Subcutaneous abdominal adipose tissue (tissue), 5 donors: ENCODE measurements around the gene ENTPD2.

Source experiments
- H3K27ac ChIP-seq: one replicate; pipeline ENCODE4 v1.7.0; 2013; ENCODE audit warnings: low read depth, mild to moderate bottlenecking, inconsistent platforms, low read length, moderate library complexity
- H3K27me3 ChIP-seq, 5 donors: one replicate each; pipeline ENCODE4 v1.7.0; 2013; ENCODE audit warnings: low read length in 5 of 5, inconsistent platforms in 1 of 5; ENCODE audit not compliant: control insufficient read depth in 5 of 5, insufficient read depth in 4 of 5
- H3K36me3 ChIP-seq, 5 donors: one replicate each; pipeline ENCODE4 v1.7.0; 2013; ENCODE audit warnings: low read length in 5 of 5; ENCODE audit not compliant: control insufficient read depth in 5 of 5, insufficient read depth in 5 of 5
- H3K4me1 ChIP-seq, 5 donors: one replicate each; pipeline ENCODE4 v1.7.0; 2013; ENCODE audit warnings: low read length in 5 of 5, mild to moderate bottlenecking in 3 of 5, moderate library complexity in 1 of 5; ENCODE audit not compliant: control insufficient read depth in 5 of 5, insufficient read depth in 5 of 5
- H3K4me3 ChIP-seq, 5 donors: one replicate each; pipeline ENCODE4 v1.7.0; 2013; ENCODE audit warnings: low read length in 5 of 5, low read depth in 1 of 5
- H3K9ac ChIP-seq, 5 donors: one replicate each; pipeline ENCODE4 v1.7.0; 2013; ENCODE audit warnings: low read length in 5 of 5, mild to moderate bottlenecking in 4 of 5, moderate library complexity in 3 of 5
- H3K9me3 ChIP-seq, 5 donors: one replicate each; pipeline ENCODE4 v1.7.0; 2013; ENCODE audit warnings: low read length in 5 of 5; ENCODE audit not compliant: control insufficient read depth in 5 of 5
- donor health status: healthy.
- donor health status: healthy.
- donor health status: healthy.
- donor health status: healthy.
- donor health status: healthy.

ENTPD2 gene

DNA sequence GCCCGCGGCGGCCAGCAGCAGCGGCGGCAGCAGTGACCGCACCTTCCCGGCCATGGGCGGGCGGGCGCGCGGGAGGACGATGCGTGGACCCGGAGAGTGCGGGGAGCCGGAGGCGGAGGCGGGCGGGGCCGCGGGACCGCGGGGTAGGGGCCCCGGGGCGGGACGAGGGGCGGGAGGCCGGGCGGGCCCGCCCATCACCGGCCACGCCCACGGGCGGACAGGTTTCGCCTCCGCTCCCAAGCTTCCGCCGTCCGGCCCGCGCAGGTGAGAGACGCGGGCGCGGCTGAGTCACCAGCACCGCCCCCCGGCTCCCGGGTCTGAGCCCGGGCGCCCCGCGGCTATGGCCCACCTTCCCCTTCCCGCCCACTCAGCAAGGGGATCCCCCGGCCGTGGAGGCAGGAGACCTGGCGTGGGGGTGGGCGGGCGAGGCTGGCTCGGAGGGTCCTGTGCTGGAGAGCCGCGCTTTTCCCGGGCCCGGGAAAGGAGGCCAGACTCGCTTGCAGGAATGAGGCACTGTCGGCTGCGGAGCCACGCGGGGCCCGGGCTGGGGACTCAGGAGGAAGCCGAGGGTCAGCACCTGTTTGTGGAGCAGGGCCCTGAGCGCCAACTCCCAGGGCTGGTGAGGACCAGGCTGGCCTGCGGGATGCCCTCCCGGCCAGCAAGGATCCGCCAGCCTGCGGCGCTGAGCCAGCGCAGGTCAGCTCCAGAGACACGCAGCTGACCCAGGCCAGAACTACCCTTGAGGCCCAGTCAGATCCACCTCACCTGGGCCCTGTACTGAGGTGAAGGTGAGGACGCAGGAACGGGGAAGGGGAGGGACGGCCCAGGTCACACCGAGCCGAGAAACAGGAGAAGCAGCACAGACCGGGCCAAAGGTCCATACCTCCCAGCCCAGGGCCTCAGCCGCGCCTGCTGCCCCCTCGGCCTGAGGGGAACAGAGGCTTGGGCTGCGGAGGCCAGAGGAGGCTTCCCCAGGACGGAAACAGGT is at the start of gene ENTPD2:
ENTPD2 (minus strand) TSS at position 118 of the 988 bp plus-strand sequence; CDS start at position 54, 64 bp downstream.
- Histone ChIP-seq H3K27me3 (peaks cover 45 to 60% (median 52%) of the 10 kb centered on the region in 5 donors), H3K4me1 (peaks cover 0 to 39% (median 27%) of the 10 kb centered on the region in 5 donors), H3K9ac (no peak within 1 kb of the TSS), H3K36me3 (no peaks in the 10 kb centered on the region), H3K27ac (no peak within 1 kb of the TSS), H3K4me3 (peak within 1 kb of the TSS in 1 of 5 donors; percentile 10), H3K9me3 (no peaks in the 10 kb centered on the region)

DNA sequence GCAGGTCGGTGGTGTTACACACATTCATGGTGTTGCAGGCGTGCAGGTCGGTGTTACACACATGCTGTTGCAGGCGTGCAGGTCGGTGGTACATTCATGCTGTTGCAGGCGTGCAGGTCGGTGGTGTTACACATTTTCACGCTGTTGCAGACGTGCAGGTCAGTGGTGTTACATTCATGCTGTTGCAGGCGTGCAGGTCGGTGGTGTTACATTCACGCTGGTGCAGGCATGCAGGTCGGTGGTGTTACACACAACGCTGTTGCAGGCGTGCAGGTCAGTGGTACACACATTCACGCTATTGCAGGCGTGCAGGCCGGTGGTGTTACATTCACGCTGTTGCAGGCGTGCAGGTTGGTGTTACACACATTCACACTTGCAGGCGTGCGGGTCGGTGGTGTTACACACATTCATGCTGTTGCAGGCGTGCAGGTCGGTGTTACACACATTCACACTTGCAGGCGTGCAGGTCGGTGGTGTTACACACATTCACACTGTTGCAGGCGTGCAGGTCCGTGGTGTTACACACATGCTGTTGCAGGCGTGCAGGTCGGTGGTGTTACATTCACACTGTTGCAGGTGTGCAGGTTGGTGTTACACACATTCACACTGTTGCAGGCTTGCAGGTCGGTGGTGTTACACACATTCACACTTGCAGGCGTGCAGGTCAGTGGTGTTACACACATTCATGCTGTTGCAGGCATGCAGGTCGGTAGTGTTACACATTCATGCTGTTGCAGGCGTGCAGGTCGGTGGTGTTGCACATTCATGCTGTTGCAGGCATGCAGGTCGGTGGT is 49.5 kb upstream of the ENTPD2 start:
- Histone ChIP-seq H3K9ac (no peak overlapping the region), H3K4me1 (no peaks in the 10 kb centered on the region), H3K27me3 (no peaks in the 10 kb centered on the region), H3K36me3 (peaks cover 0 to 96% (median 88%) of the 10 kb centered on the region in 5 donors), H3K27ac (no peak overlapping the region), H3K4me3 (no peak overlapping the region), H3K9me3 (no peaks in the 10 kb centered on the region)

DNA sequence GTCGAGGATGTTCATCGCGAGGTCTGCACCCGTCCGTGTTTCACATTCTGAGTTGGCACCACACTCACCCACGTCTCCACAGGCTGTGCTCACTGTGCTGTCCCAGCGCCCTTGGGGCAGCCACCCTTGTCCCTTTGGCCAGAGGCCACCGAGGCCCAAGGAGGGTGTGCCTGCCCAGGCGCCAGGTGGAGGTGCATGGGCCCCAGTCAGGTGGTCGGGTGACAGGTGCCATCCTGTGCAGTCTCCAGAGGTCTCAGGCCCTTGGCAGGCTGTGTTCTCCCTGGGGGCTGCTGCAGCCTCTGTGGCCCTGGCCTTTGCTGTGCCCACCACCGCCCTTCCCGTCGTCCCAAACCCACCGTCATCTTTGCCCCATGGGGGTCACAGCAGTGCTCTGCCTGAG is 45.4 kb upstream of the ENTPD2 start:
- Histone ChIP-seq H3K9me3 (no peaks in the 10 kb centered on the region), H3K9ac (no peak overlapping the region), H3K4me3 (no peak overlapping the region), H3K27ac (no peak overlapping the region), H3K4me1 (no peaks in the 10 kb centered on the region), H3K27me3 (no peaks in the 10 kb centered on the region), H3K36me3 (peaks cover 0 to 88% (median 81%) of the 10 kb centered on the region in 5 donors)

DNA sequence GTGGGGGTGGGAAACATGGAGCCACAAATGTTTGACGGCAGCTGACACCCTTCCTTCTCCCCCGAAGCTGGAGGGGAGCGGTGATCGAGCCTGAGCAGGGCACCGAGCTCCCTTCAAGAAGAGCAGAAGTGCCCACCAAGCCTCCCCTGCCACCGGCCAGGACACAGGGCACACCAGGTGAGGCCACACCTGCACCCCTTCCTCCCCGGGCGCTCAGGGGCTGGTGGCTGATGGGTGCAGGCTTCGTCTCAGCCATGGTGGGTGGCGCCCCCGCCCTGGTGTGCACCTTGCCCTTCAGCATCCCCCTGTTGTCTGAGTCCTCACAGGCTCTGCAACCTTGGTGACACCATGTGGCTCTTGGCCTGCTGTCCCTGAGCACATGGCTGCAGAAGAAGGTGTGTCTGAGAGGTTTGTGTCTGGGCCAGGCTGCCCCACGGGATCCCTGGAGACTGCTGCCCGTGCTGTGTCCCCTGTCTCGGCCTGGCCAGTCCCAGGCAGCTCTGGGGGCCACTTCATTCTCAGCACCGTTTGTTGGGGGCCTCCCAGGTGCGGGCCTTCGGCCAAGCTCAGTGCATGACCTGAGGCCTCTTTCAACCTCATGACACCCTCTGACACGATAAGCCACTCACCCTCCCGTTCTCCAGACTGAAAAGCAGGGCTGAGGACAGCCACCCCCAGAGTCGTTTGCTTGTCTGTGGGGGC is 44.1 kb upstream of the ENTPD2 start:
- Histone ChIP-seq H3K4me3 (no peak overlapping the region), H3K9ac (no peak overlapping the region), H3K9me3 (no peaks in the 10 kb centered on the region), H3K36me3 (peaks cover 0 to 78% (median 70%) of the 10 kb centered on the region in 5 donors), H3K27me3 (no peaks in the 10 kb centered on the region), H3K4me1 (no peaks in the 10 kb centered on the region), H3K27ac (no peak overlapping the region)

DNA sequence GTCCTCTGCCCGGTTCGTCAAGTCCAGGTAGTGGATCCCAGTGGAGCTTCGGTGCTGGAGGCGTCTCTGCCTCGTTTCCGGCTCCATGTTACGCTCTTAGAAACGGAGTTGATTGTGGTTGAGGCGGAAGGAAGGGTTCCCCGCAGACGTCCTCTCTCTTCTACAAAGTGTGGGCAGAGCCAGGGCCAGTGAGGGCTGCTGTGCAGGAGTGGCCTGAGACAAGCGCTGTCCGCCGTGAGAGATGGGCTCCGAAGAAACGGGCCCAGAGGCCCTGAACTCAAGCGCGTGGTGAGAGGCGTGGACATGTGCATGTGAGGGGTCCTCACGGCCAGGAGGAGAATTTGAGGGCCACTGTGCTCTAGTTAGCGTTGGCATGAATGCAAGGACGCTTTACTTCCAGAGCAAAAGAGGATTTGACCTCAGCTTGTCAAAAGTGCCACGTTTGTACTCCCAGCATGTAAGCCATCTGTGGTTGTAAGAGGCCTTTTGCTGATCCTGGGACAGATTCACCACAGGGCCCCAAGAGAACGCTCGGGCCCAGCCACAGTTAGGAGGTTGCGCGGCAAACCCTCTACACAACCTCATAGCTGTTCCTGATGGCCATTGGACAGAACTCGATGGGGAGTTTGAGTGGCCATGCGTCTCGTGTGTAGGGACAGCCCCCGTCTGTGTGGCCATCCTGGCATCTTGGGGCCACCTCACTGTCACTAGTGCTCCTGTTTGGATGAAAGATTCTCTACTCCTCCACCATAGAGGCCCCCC is 43.1 kb upstream of the ENTPD2 start:
- no peak overlapping the region for H3K9ac ChIP-seq

DNA sequence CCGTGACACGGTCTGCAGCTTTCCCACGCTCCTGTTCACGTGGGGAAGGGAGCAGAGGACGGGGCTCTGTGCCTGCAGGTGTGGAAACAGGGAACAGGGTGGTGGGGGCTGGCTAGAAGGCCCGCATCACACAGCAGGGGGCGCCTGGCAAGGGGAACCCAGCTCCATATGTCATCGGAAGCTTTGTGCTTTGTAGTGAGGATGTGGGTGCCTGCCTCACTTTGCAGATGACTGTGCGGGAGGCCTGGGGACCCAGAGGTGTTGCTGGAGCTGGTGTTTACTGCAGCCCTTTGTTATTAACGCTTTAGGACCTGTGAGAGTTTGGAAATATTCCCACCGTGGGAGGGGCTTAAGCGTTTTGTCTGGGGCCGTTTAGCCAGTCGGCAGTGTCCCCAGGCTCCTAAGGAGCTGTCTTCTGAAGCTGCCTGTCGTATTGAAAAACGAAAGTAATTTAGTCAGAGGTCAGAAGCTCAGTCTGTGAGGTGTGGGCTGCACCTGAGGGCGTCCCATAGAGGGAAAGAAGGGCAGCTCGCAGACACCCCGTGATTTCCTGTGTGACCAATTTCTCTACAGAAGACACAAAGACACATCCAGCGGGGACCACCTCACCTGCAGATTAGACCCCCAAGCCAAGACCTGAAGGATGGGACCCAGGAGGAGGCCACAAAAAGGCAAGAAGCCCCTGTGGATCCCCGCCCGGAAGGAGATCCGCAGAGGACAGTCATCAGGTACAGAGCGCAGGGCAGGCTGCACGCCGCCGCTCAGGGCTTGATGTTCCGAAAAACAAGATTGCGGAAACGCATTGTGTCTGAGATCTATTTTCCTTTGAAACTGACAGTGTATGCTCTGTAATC is 42.0 kb upstream of the ENTPD2 start:
- Histone ChIP-seq H3K27ac (no peak overlapping the region), H3K36me3 (peaks cover 0 to 75% (median 63%) of the 10 kb centered on the region in 5 donors), H3K4me3 (no peak overlapping the region), H3K9me3 (no peaks in the 10 kb centered on the region), H3K9ac (no peak overlapping the region), H3K4me1 (no peaks in the 10 kb centered on the region), H3K27me3 (no peaks in the 10 kb centered on the region)

More for the DNA sequence above, 43.1 kb upstream of the ENTPD2 start:
- no peaks in the 10 kb centered on the region for H3K4me1 ChIP-seq
- no peak overlapping the region for H3K4me3 ChIP-seq
- no peaks in the 10 kb centered on the region for H3K27me3 ChIP-seq
- H3K27ac ChIP-seq = no peak overlapping the region
- no peaks in the 10 kb centered on the region for H3K9me3 ChIP-seq
- H3K36me3 ChIP-seq = peaks cover 0 to 78% (median 68%) of the 10 kb centered on the region in 5 donors

DNA sequence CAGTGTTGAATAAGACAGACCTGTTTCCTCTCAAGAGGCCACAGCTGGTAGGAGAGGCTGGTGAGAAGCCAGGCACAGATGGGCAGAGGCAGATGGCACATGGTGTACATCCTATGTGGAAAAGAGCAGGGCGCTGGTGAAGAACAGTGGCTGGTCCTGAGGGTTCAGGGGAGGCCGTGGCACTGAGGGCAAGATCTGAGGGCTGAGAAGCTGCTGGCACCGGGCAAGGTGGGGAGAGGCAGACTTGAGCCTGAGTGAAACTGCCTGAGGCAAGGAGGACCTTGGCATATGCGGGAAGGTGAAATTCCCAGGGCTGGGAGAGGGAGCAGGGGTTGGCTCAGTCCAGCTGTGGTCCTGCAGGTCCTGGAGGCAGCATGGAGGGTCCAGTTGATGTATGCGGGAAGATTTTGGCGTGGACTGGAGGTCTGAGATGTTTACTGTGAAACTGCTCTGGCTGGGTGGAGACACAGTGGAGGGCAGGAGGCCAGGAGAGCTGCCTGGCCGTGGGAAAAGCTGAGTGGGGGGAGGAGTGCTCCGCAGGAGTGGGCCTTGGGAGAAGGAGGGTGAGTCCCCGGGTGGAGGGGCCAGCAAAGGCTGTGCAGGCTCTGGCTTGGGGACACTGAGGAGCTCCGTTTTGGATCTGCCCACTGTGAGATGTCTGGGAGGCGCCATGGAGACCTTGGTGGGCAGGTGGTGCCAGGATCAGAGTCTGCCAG is 35.5 kb upstream of the ENTPD2 start:
- Histone ChIP-seq H3K36me3 (peaks cover 0 to 40% (median 27%) of the 10 kb centered on the region in 5 donors), H3K4me1 (peaks cover 2 to 26% (median 21%) of the 10 kb centered on the region in 5 donors), H3K27me3 (no peaks in the 10 kb centered on the region), H3K9me3 (no peaks in the 10 kb centered on the region), H3K9ac (peak overlapping the region in 1 of 5 donors; percentile 1), H3K27ac (no peak overlapping the region), H3K4me3 (no peak overlapping the region)

DNA sequence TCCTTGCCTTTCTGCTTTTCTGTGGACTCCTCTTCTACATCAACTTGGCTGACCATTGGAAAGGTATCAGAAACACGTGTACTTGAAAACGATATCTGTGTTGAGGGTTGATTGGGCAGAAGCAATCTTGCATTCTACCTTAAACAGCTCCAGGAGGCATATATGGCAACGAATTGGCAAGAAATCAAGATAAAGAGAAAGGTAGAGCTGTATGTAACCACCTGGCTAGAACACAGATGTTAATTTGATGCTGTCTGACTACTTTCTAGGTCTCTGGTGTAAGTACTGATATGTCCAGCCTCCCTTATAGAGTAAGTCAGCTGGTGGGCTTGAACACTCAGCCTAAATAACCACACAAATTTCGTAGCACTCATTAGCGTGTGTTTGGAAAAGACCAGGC is 34.3 kb upstream of the ENTPD2 start:
- Histone ChIP-seq H3K27me3 (no peaks in the 10 kb centered on the region), H3K9me3 (no peaks in the 10 kb centered on the region), H3K27ac (no peak overlapping the region), H3K4me1 (peaks cover 2 to 32% (median 24%) of the 10 kb centered on the region in 5 donors), H3K9ac (peak overlapping the region in 1 of 5 donors; percentile 87), H3K4me3 (no peak overlapping the region), H3K36me3 (peaks cover 0 to 42% (median 26%) of the 10 kb centered on the region in 5 donors)
